HCT116 (cell line): Measurements from ENCODE around the gene HOTAIR. TPM values are rescaled to one million over a fixed set of nuclear protein-coding genes. Genes with fewer than 3 reads are reported as not detected.

ENCODE experiments used
- ATAC-seq: fragments of 200-7000 bp; cut with Tn5 transposase; 2 replicates; pipeline ENCODE4 v1.9.1; 2020; ENCODE audit warnings: mild to moderate bottlenecking, moderate library complexity
- BruUV-seq: library from RNA; stranded (reverse); fragments of 400-500 nt; replicated peaks from 2 replicates; lab custom pipeline; 2021; lab: Mats Ljungman, UMichigan
- CTCF ChIA-PET: fragments of 300-600 bp; sonication (Branson Sonifier 250); formaldehyde crosslinking; loops from one replicate; lab custom pipeline; 2021; ENCODE audit warnings: antibody characterized with exemption; lab: Charles Lee
- POLR2A ChIA-PET: fragments of 300-600, 350-600 bp; sonication (Branson Sonifier 250); formaldehyde crosslinking; loops from one replicate; lab custom pipeline; 2021; ENCODE audit warnings: antibody characterized with exemption; lab: Charles Lee
- RAD21 ChIA-PET, 2 experiments: fragments of 300-600 bp; sonication (Branson Sonifier 250); formaldehyde crosslinking; loops; one replicate each; lab custom pipeline; 2023; ENCODE audit warnings: low total read pairs in 2 of 2; ENCODE audit not compliant: uncharacterized antibody in 2 of 2, unreplicated experiment in 2 of 2, low non-redundant PET in 1 of 2; lab: Charles Lee
- DNase-seq: peaks from one replicate; pipeline ENCODE4 v3.0.0-alpha.2; 2010; ENCODE audit warnings: low read depth, low spot score
- H2AFZ ChIP-seq: fragments of 200-600 bp; shearing (Covaris generic), sonication (generic); 2 replicates; pipeline ENCODE4 v1.6.1; 2017; ENCODE audit warnings: low read depth, mixed run types, mixed read lengths, antibody characterized with exemption, low read length; ENCODE audit not compliant: poor library complexity, severe bottlenecking
- H3K27ac ChIP-seq: 2 replicates; pipeline ENCODE4 v1.5.1; 2012; ENCODE audit warnings: low read depth, low read length
- H3K27me3 ChIP-seq: fragments of 200-600 bp; sonication (generic); 2 replicates; pipeline ENCODE4 v1.6.1; 2016; ENCODE audit warnings: mixed run types, low read length, mixed read lengths; ENCODE audit not compliant: insufficient read depth
- H3K36me3 ChIP-seq, 2 experiments: fragments of 200-500 bp in 1 of 2; fragments of 200-600 bp in 1 of 2; sonication (Bioruptor generic) in 1 of 2; sonication (generic) in 1 of 2; 2 replicates each; pipeline versions ENCODE4 v1.5.1 to v1.6.1; 2014 to 2016; ENCODE audit warnings: low read length in 2 of 2, inconsistent platforms in 1 of 2, mixed read lengths in 1 of 2, mixed run types in 1 of 2; ENCODE audit not compliant: insufficient read depth in 2 of 2, control insufficient read depth in 1 of 2
- H3K4me1 ChIP-seq, 2 experiments: fragments of 200-600 bp in 1 of 2; sonication (generic) in 1 of 2; 2 replicates each; pipeline versions ENCODE4 v1.5.1 to v1.6.1; 2012 to 2017; ENCODE audit warnings: low read length in 2 of 2, inconsistent platforms in 1 of 2, mild to moderate bottlenecking in 1 of 2, mixed read lengths in 1 of 2, mixed run types in 1 of 2, moderate library complexity in 1 of 2; ENCODE audit not compliant: insufficient read depth in 2 of 2, control insufficient read depth in 1 of 2
- H3K4me2 ChIP-seq: fragments of 200-600 bp; sonication (generic); 2 replicates; pipeline ENCODE4 v1.6.1; 2017; ENCODE audit warnings: mixed run types, low read length, mixed read lengths
- H3K4me3 ChIP-seq, 2 experiments: fragments of 200-600 bp in 1 of 2; sonication (generic) in 1 of 2; replicated peaks in 1 of 2; 2 replicates each; pipeline ENCODE4 v1.5.1; 2011 to 2016; ENCODE audit warnings: low read length in 2 of 2, control low read depth in 1 of 2, low read depth in 1 of 2, mild to moderate bottlenecking in 1 of 2, mixed read lengths in 1 of 2, mixed run types in 1 of 2
- H3K79me2 ChIP-seq: fragments of 200-600 bp; sonication (generic); 2 replicates; pipeline ENCODE4 v1.6.1; 2017; ENCODE audit warnings: mild to moderate bottlenecking, mixed run types, low read length, moderate library complexity, mixed read lengths; ENCODE audit not compliant: insufficient read depth
- H3K9ac ChIP-seq: fragments of 200-600 bp; sonication (generic); 2 replicates; pipeline ENCODE4 v1.6.1; 2016; ENCODE audit warnings: low read length, mixed read lengths
- H3K9me2 ChIP-seq: fragments of 200-600 bp; sonication (generic), shearing (Covaris generic); 2 replicates; pipeline ENCODE4 v1.6.1; 2017; ENCODE audit warnings: mixed run types, mild to moderate bottlenecking, moderate library complexity; ENCODE audit not compliant: insufficient read depth
- H3K9me3 ChIP-seq, 2 experiments: fragments of 200-500 bp in 1 of 2; fragments of 200-600 bp in 1 of 2; sonication (Bioruptor generic) in 1 of 2; sonication (generic) in 1 of 2; 2 replicates each; pipeline ENCODE4 v1.6.1; 2014 to 2017; ENCODE audit warnings: low read length in 2 of 2, mixed read lengths in 2 of 2, inconsistent platforms in 1 of 2, low read depth in 1 of 2, mild to moderate bottlenecking in 1 of 2, mixed run types in 1 of 2, moderate library complexity in 1 of 2; ENCODE audit not compliant: control insufficient read depth in 1 of 2, insufficient read depth in 1 of 2
- H4K20me1 ChIP-seq: fragments of 200-600 bp; sonication (generic), shearing (Covaris generic); 2 replicates; pipeline ENCODE4 v1.6.1; 2017; ENCODE audit warnings: mixed run types, mild to moderate bottlenecking, moderate library complexity; ENCODE audit not compliant: insufficient read depth
- CBX3 ChIP-seq: IDR thresholded peaks from 2 replicates; pipeline ENCODE4 v1.6.1; 2012; ENCODE audit warnings: low read depth
- EZH2 ChIP-seq: fragments of 200-600 bp; sonication (generic); IDR thresholded peaks from 2 replicates; pipeline ENCODE4 v1.6.1; 2017; ENCODE audit warnings: antibody characterized with exemption, mixed run types
- JUND ChIP-seq: IDR thresholded peaks from 2 replicates; pipeline ENCODE4 v1.6.1; 2012
- POLR2A ChIP-seq: IDR thresholded peaks from 2 replicates; pipeline ENCODE4 v1.7.0; 2011; ENCODE audit warnings: borderline replicate concordance; ENCODE audit not compliant: insufficient read depth, insufficient read length; ENCODE audit errors: extremely low read depth
- POLR2AphosphoS5 ChIP-seq: IDR thresholded peaks from 2 replicates; pipeline ENCODE4 v1.6.1; 2011; ENCODE audit warnings: mild to moderate bottlenecking, low read depth, low read length, moderate library complexity
- TCF7L2 ChIP-seq: IDR thresholded peaks from 2 replicates; pipeline ENCODE4 v1.7.0; 2011; ENCODE audit warnings: borderline replicate concordance, inconsistent platforms; ENCODE audit not compliant: insufficient read depth, insufficient read length; ENCODE audit errors: extremely low read depth
- YY1 ChIP-seq: IDR thresholded peaks from 2 replicates; pipeline ENCODE4 v1.6.1; 2011; ENCODE audit warnings: low read length, low read depth, moderate library complexity, mild to moderate bottlenecking; ENCODE audit not compliant: insufficient replicate concordance; ENCODE audit errors: extremely low read depth
- ZFX ChIP-seq: fragments of 450-650 bp; IDR thresholded peaks from 2 replicates; pipeline ENCODE4 v1.6.1; 2017
- ZNF274 ChIP-seq: fragments of 200-500 bp; sonication (Bioruptor generic); IDR thresholded peaks from 2 replicates; pipeline ENCODE4 v1.6.1; 2014; ENCODE audit warnings: mild to moderate bottlenecking, low read depth, low read length, inconsistent platforms
- intact Hi-C: fragments of 100-400 bp; cut with micrococcal nuclease; formaldehyde crosslinking; loops from 2 replicates; pipeline ENCODE4 v1.10.0; 2022
- total RNA-seq: library from RNA; stranded (reverse); gene quantifications from one replicate; pipeline ENCODE4 v1.2.1, GENCODE V29; 2021; ENCODE audit not compliant: unreplicated experiment
- TF ChIP-seq, protein P1 (sequence below), 3 experiments: fragments of 200-600 bp in 1 of 3; sonication (generic) in 1 of 3; IDR thresholded peaks in 2 of 3; conservative IDR thresholded peaks in 1 of 3; 2 replicates each; pipeline ENCODE4 v1.5.1; 2012 to 2017; ENCODE audit warnings: low read depth in 2 of 3, low read length in 2 of 3, antibody characterized with exemption in 1 of 3, borderline replicate concordance in 1 of 3, control low read depth in 1 of 3, mild to moderate bottlenecking in 1 of 3, mixed read lengths in 1 of 3, mixed run types in 1 of 3, moderate library complexity in 1 of 3; ENCODE audit not compliant: insufficient read depth in 1 of 3
- TF ChIP-seq, protein P2 (sequence below): IDR thresholded peaks from 2 replicates; pipeline ENCODE4 v1.6.1; 2012

The HOTAIR gene
- total RNA-seq, 1 experiment from 2014 or later: 0.25 TPM

DNA sequence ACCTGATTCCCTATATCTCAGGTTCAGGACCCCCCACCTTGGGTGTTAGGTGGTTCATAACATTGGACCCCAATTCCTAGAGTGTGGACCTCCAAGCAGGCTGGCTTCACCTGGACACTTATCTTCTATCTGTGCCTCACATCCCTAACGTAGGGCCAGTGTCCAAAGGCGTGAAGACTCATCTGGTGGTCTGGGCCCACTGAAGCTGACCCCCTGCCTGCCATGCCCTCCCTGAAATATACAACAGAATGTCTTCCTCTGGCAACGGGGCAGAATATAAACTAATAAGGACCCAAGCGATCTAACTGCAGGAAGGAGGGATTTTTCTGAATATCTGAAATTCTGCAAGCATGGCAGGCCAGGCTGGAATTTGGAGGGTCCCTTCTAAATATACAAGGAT lies 30.5 kb downstream of the HOTAIR start:
- H3K4me1 ChIP-seq: peaks cover 0 to under 1% of the 10 kb centered on the region in 2 experiments; a peak in 1 of 4 replicates
- no peak overlapping the region for H3K9ac ChIP-seq
- H3K27ac ChIP-seq: no peak overlapping the region
- no peak overlapping the region for H2AFZ ChIP-seq
- TF ChIP-seq TCF7L2 (no peak), YY1 (no peak), POLR2A (no peak), EZH2 (no peak), ZFX (no peak), CBX3 (no peak)
- TF ChIP-seq, protein P1, sequence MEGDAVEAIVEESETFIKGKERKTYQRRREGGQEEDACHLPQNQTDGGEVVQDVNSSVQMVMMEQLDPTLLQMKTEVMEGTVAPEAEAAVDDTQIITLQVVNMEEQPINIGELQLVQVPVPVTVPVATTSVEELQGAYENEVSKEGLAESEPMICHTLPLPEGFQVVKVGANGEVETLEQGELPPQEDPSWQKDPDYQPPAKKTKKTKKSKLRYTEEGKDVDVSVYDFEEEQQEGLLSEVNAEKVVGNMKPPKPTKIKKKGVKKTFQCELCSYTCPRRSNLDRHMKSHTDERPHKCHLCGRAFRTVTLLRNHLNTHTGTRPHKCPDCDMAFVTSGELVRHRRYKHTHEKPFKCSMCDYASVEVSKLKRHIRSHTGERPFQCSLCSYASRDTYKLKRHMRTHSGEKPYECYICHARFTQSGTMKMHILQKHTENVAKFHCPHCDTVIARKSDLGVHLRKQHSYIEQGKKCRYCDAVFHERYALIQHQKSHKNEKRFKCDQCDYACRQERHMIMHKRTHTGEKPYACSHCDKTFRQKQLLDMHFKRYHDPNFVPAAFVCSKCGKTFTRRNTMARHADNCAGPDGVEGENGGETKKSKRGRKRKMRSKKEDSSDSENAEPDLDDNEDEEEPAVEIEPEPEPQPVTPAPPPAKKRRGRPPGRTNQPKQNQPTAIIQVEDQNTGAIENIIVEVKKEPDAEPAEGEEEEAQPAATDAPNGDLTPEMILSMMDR (IDR thresholded peaks at IDR 0.05 in 2 of 3, conservative IDR thresholded peaks at IDR 0.05 in 1 of 3; ENCODE audit: borderline replicate concordance in 1 of 3, insufficient read depth in 1 of 3, low read depth in 2 of 3, low read length in 2 of 3): no peak
- TF ChIP-seq, all 23 proteins: peak for 0
- H3K36me3 ChIP-seq: no peaks in the 10 kb centered on the region
- no peak overlapping the region for H3K4me3 ChIP-seq
- ATAC-seq (no peak), DNase-seq (no peak)
- no peaks in the 10 kb centered on the region for H3K9me3 ChIP-seq
- ChIA-PET RAD21 (no interaction called here), CTCF (no interaction called here), POLR2A (no interaction called here)
- no peaks in the 10 kb centered on the region for H4K20me1 ChIP-seq
- intact Hi-C loops: no loop called here
- no TSS peak for BruUV-seq
- H3K27me3 ChIP-seq: no peaks in the 10 kb centered on the region
- no peaks in the 10 kb centered on the region for H3K9me2 ChIP-seq
- no peak overlapping the region for H3K4me2 ChIP-seq
- H3K79me2 ChIP-seq: no peaks in the 10 kb centered on the region

DNA sequence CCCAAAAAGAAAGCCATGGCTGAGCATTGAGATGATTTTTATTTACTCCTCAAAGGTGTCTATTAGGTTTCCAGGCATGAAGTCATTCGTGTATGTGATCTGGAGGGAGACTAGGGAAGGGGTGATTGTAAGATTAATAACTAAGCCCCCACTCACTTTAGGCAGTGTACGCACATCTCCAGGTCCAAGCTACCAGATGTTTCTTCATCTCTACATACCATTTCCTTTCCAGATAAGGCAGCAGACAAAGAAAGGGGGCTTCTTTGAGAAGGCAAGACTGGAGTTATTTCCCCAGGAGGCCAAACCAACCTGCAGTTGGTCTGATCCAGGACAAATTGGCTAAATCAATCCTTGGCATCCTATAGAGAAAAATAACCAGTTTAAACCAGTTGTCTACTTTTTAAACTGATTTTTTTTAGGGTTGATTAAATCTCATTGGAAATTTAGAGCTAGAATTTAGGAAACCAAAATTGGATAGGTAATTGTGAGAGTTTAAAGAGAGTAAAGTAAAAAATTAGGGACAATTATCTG lies 32.2 kb downstream of the HOTAIR start:
- no peak for ATAC-seq
- no peaks in the 10 kb centered on the region for H3K9me2 ChIP-seq
- peaks cover 8 to 15% of the 10 kb centered on the region in 2 experiments; a peak in 3 of 4 replicates for H3K4me1 ChIP-seq
- ChIA-PET RAD21 (no interaction called here), CTCF (no interaction called here), POLR2A (no interaction called here)
- H3K4me2 ChIP-seq: no peak overlapping the region
- no peaks in the 10 kb centered on the region for H3K9me3 ChIP-seq
- H2AFZ ChIP-seq: no peak overlapping the region
- intact Hi-C loops: no loop called here
- no peaks in the 10 kb centered on the region for H3K79me2 ChIP-seq
- no peak overlapping the region for H3K4me3 ChIP-seq
- no peak for DNase-seq
- no peaks in the 10 kb centered on the region for H3K27me3 ChIP-seq
- no peaks in the 10 kb centered on the region for H4K20me1 ChIP-seq
- H3K36me3 ChIP-seq: no peaks in the 10 kb centered on the region
- no peak overlapping the region for H3K27ac ChIP-seq
- TF ChIP-seq POLR2A (no peak), ZFX (no peak), JUND (no peak), POLR2AphosphoS5 (no peak), TCF7L2 (no peak), ZNF274 (no peak), YY1 (no peak)
- TF ChIP-seq, protein P2, sequence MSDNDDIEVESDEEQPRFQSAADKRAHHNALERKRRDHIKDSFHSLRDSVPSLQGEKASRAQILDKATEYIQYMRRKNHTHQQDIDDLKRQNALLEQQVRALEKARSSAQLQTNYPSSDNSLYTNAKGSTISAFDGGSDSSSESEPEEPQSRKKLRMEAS: no peak
- no peak overlapping the region for H3K9ac ChIP-seq
- no TSS peak for BruUV-seq
